Neuronal stem cell (in vitro differentiated cells): ENCODE data around the gene FBXL22.

Source experiments
- DNase-seq: peaks from one replicate; pipeline ENCODE4 v3.0.0-alpha.2; 2013; ENCODE audit warnings: low spot score
- H2AFZ ChIP-seq: one replicate; pipeline ENCODE4 v1.6.1; 2013; ENCODE audit warnings: mild to moderate bottlenecking, low read length, inconsistent platforms
- H2AK5ac ChIP-seq: 2 replicates; pipeline ENCODE4 v1.6.1; 2013; ENCODE audit warnings: low read depth, mild to moderate bottlenecking, inconsistent platforms, low read length, moderate library complexity, mixed read lengths
- H2BK120ac ChIP-seq: 2 replicates; pipeline ENCODE4 v1.6.1; 2013; ENCODE audit warnings: low read depth, mild to moderate bottlenecking, inconsistent platforms, low read length, moderate library complexity, mixed read lengths
- H2BK12ac ChIP-seq: one replicate; pipeline ENCODE4 v1.6.1; 2013; ENCODE audit warnings: low read length, inconsistent platforms
- H2BK15ac ChIP-seq: 2 replicates; pipeline ENCODE4 v1.6.1; 2013; ENCODE audit warnings: mild to moderate bottlenecking, low read length, inconsistent platforms, mixed read lengths
- H2BK5ac ChIP-seq: one replicate; pipeline ENCODE4 v1.6.1; 2013; ENCODE audit warnings: inconsistent platforms, mild to moderate bottlenecking, low read length, moderate library complexity
- H3K14ac ChIP-seq: one replicate; pipeline ENCODE4 v1.6.1; 2013; ENCODE audit warnings: low read length, inconsistent platforms
- H3K18ac ChIP-seq: 2 replicates; pipeline ENCODE4 v1.6.1; 2013; ENCODE audit warnings: low read length, inconsistent platforms
- H3K23ac ChIP-seq: 2 replicates; pipeline ENCODE4 v1.6.1; 2013; ENCODE audit warnings: low read depth, mild to moderate bottlenecking, mixed read lengths, low read length, inconsistent platforms; ENCODE audit not compliant: poor library complexity
- H3K27ac ChIP-seq: replicated peaks from 3 replicates; pipeline ENCODE4 v1.5.1; 2013; ENCODE audit warnings: low read length, inconsistent platforms
- H3K27me3 ChIP-seq, 3 experiments: 2 replicates each; pipeline ENCODE4 v1.6.1; 2013; ENCODE audit warnings: low read length in 3 of 3, mild to moderate bottlenecking in 2 of 3, inconsistent platforms in 1 of 3, low read depth in 1 of 3, mixed read lengths in 1 of 3, moderate library complexity in 1 of 3; ENCODE audit not compliant: control insufficient read depth in 3 of 3, insufficient read depth in 3 of 3
- H3K36me3 ChIP-seq, 2 donors: replicated peaks in 1 of 2; 2 replicates each; pipeline ENCODE4 v1.6.1; 2013; ENCODE audit warnings: low read length in 2 of 2; ENCODE audit not compliant: control insufficient read depth in 2 of 2, insufficient read depth in 2 of 2
- H3K4ac ChIP-seq: 2 replicates; pipeline ENCODE4 v1.6.1; 2013; ENCODE audit warnings: inconsistent platforms, mild to moderate bottlenecking, low read length, moderate library complexity
- H3K4me1 ChIP-seq, 2 donors: 1 replicate in 1 of 2; 2 replicates in 1 of 2; pipeline ENCODE4 v1.6.1; 2013; ENCODE audit warnings: low read length in 2 of 2, low read depth in 1 of 2; ENCODE audit not compliant: control insufficient read depth in 2 of 2, insufficient read depth in 1 of 2
- H3K4me2 ChIP-seq: one replicate; pipeline ENCODE4 v1.6.1; 2013; ENCODE audit warnings: mild to moderate bottlenecking, low read length, inconsistent platforms; ENCODE audit not compliant: insufficient read depth, poor library complexity, severe bottlenecking
- H3K4me3 ChIP-seq, 2 donors: 2 replicates each; pipeline ENCODE4 v1.5.1; 2013; ENCODE audit warnings: low read length in 2 of 2, mild to moderate bottlenecking in 2 of 2, inconsistent platforms in 1 of 2, moderate library complexity in 1 of 2
- H3K79me1 ChIP-seq: one replicate; pipeline ENCODE4 v1.6.1; 2013; ENCODE audit warnings: low read depth, mild to moderate bottlenecking, inconsistent platforms, low read length, moderate library complexity
- H3K9ac ChIP-seq: one replicate; pipeline ENCODE4 v1.6.1; 2013; ENCODE audit warnings: mild to moderate bottlenecking, low read depth, low read length, inconsistent platforms; ENCODE audit not compliant: poor library complexity
- H3K9me3 ChIP-seq, 2 donors: replicated peaks in 1 of 2; 2 replicates each; pipeline versions ENCODE3 to v1.6.1; 2013; ENCODE audit warnings: low read length in 2 of 2, mild to moderate bottlenecking in 2 of 2, inconsistent platforms in 1 of 2, low read depth in 1 of 2, mixed read lengths in 1 of 2, moderate library complexity in 1 of 2; ENCODE audit not compliant: control insufficient read depth in 2 of 2, insufficient read depth in 1 of 2
- H4K8ac ChIP-seq: one replicate; pipeline ENCODE4 v1.6.1; 2013; ENCODE audit warnings: low read depth, mild to moderate bottlenecking, inconsistent platforms, low read length, moderate library complexity
- H4K91ac ChIP-seq: one replicate; pipeline ENCODE4 v1.6.1; 2013; ENCODE audit warnings: low read length, low read depth, mild to moderate bottlenecking, inconsistent platforms; ENCODE audit not compliant: poor library complexity
- WGBS, 2 donors: extraction: QIAGEN DNeasy Blood & Tissue Kit; methylation state at CpG; one replicate each; pipeline ENCODE4 v1.1.7; 2013; ENCODE audit warnings: missing lambda C conversion rate in 2 of 2, mixed read lengths in 1 of 2; ENCODE audit not compliant: insufficient read length in 2 of 2, insufficient replicate concordance in 1 of 2; ENCODE audit errors: extremely low coverage in 2 of 2; 5-methylcytosine and 5-hydroxymethylcytosine counted together

The FBXL22 gene

GRCh38 chr15:63602595-63602994, 5.4 kb downstream of the FBXL22 start:
- Histone ChIP-seq H2BK15ac (no peak overlapping the region), H2BK12ac (no peak overlapping the region), H3K14ac (no peak overlapping the region), H3K27me3 (peaks cover 0 to 7% (median 0%) of the 10 kb centered on the region in 3 experiments), H3K4me3 (no peak overlapping the region), H2BK120ac (no peak overlapping the region), H3K4me2 (no peak overlapping the region), H3K4ac (no peak overlapping the region), H3K4me1 (peaks cover 7 to 9% of the 10 kb centered on the region in 2 donors), H3K79me1 (no peaks in the 10 kb centered on the region), H3K23ac (no peak overlapping the region), H2AK5ac (no peak overlapping the region), H3K27ac (no peak overlapping the region), H2BK5ac (no peak overlapping the region), H3K9me3 (no peaks in the 10 kb centered on the region), H4K91ac (no peak overlapping the region), H4K8ac (no peak overlapping the region), H2AFZ (no peak overlapping the region), H3K9ac (no peak overlapping the region), H3K18ac (no peak overlapping the region), H3K36me3 (peaks cover 0 to 17% of the 10 kb centered on the region in 2 donors)
- WGBS, 2 donors: no CpG with 5 or more reads among the region's 3 CpGs
- no peak for DNase-seq

- Histone ChIP-seq H3K4me3 (no peak overlapping the region), H3K36me3 (peaks cover 4 to 26% of the 10 kb centered on the region in 2 donors), H3K4ac (no peak overlapping the region), H3K14ac (no peak overlapping the region), H3K18ac (no peak overlapping the region), H2AK5ac (no peak overlapping the region), H3K4me2 (no peak overlapping the region), H3K4me1 (peaks cover 7 to 9% of the 10 kb centered on the region in 2 donors), H2BK120ac (no peak overlapping the region), H4K91ac (no peak overlapping the region), H3K9ac (no peak overlapping the region), H3K79me1 (no peaks in the 10 kb centered on the region), H2BK15ac (no peak overlapping the region), H2BK12ac (no peak overlapping the region), H3K27me3 (peaks cover 0 to 7% (median 0%) of the 10 kb centered on the region in 3 experiments), H3K9me3 (no peaks in the 10 kb centered on the region), H2AFZ (no peak overlapping the region), H3K23ac (no peak overlapping the region), H4K8ac (no peak overlapping the region), H3K27ac (no peak overlapping the region), H2BK5ac (no peak overlapping the region)
- no CpG with 5 or more reads among the region's 4 CpGs for WGBS, 2 donors
- no peak for DNase-seq
These were observed 6.3 kb downstream of the FBXL22 start for GRCh38 chr15:63603516-63603915.

- Histone ChIP-seq H2BK5ac (no peak overlapping the region), H3K4me3 (no peak overlapping the region), H4K8ac (no peak overlapping the region), H2BK120ac (no peak overlapping the region), H2BK15ac (no peak overlapping the region), H3K18ac (no peak overlapping the region), H4K91ac (no peak overlapping the region), H3K9ac (no peak overlapping the region), H3K79me1 (no peaks in the 10 kb centered on the region), H3K14ac (no peak overlapping the region), H3K27ac (no peak overlapping the region), H2AFZ (no peak overlapping the region), H3K36me3 (peaks cover 6 to 34% of the 10 kb centered on the region in 2 donors), H3K9me3 (no peaks in the 10 kb centered on the region), H3K23ac (no peak overlapping the region), H3K4ac (no peak overlapping the region), H3K4me2 (no peak overlapping the region), H2AK5ac (no peak overlapping the region), H3K4me1 (peaks cover 4 to 9% of the 10 kb centered on the region in 2 donors), H2BK12ac (no peak overlapping the region), H3K27me3 (peaks cover 0 to 7% (median 0%) of the 10 kb centered on the region in 3 experiments)
- no CpG with 5 or more reads among the region's 2 CpGs for WGBS, 2 donors
- no peak for DNase-seq
These were observed 7.1 kb downstream of the FBXL22 start for GRCh38 chr15:63604281-63604680.

GRCh38 chr15:63605036-63605435, 7.8 kb downstream of the FBXL22 start:
- H3K18ac ChIP-seq: no peak overlapping the region
- no peak overlapping the region for H2AK5ac ChIP-seq
- H3K4ac ChIP-seq: no peak overlapping the region
- peaks cover 9% of the 10 kb centered on the region in 2 donors for H3K4me1 ChIP-seq
- no peak overlapping the region for H2BK120ac ChIP-seq
- H3K23ac ChIP-seq: no peak overlapping the region
- no CpG with 5 or more reads among the region's 3 CpGs for WGBS, 2 donors
- H2BK5ac ChIP-seq: no peak overlapping the region
- no peak overlapping the region for H2BK12ac ChIP-seq
- no peak overlapping the region for H3K27ac ChIP-seq
- H3K4me3 ChIP-seq: no peak overlapping the region
- H3K9ac ChIP-seq: no peak overlapping the region
- H3K27me3 ChIP-seq: peaks cover 0 to 7% (median 0%) of the 10 kb centered on the region in 3 experiments
- H3K4me2 ChIP-seq: no peak overlapping the region
- H3K14ac ChIP-seq: no peak overlapping the region
- H3K79me1 ChIP-seq: no peaks in the 10 kb centered on the region
- H4K8ac ChIP-seq: no peak overlapping the region
- no peak overlapping the region for H4K91ac ChIP-seq
- H2BK15ac ChIP-seq: no peak overlapping the region
- no peaks in the 10 kb centered on the region for H3K9me3 ChIP-seq
- DNase-seq: no peak
- H2AFZ ChIP-seq: no peak overlapping the region
- H3K36me3 ChIP-seq: peaks cover 9 to 39% of the 10 kb centered on the region in 2 donors
